Mesenchymal stem cell (in vitro differentiated cells and primary cell): ENCODE data around the gene ABCC6.
"Not testable (repeated sequence)": the region's sequence is repeated elsewhere in the genome, so short reads cannot be mapped to it uniquely, and the experiment has no call there.

Experiments used
- DNase-seq: peaks from one replicate; pipeline ENCODE4 v3.0.0-alpha.2; 2013
- H2AFZ ChIP-seq: one replicate; pipeline ENCODE4 v1.6.1; 2013; ENCODE audit warnings: low read depth, mild to moderate bottlenecking, control low read depth, inconsistent platforms, low read length, moderate library complexity
- H2AK5ac ChIP-seq: 2 replicates; pipeline ENCODE4 v1.6.1; 2013; ENCODE audit warnings: low read length, moderate library complexity, mild to moderate bottlenecking, inconsistent platforms; ENCODE audit not compliant: severe bottlenecking
- H2BK120ac ChIP-seq: one replicate; pipeline ENCODE4 v1.6.1; 2013; ENCODE audit warnings: low read depth, mild to moderate bottlenecking, inconsistent platforms, low read length, moderate library complexity
- H2BK12ac ChIP-seq, 2 experiments: one replicate each; pipeline ENCODE4 v1.6.1; 2013; ENCODE audit warnings: inconsistent platforms in 2 of 2, low read length in 2 of 2, mild to moderate bottlenecking in 2 of 2, moderate library complexity in 2 of 2, control low read depth in 1 of 2
- H2BK15ac ChIP-seq: one replicate; pipeline ENCODE4 v1.6.1; 2013; ENCODE audit warnings: mild to moderate bottlenecking, low read depth, inconsistent platforms; ENCODE audit not compliant: poor library complexity, severe bottlenecking
- H2BK5ac ChIP-seq: 2 replicates; pipeline ENCODE4 v1.6.1; 2013; ENCODE audit warnings: low read depth, mild to moderate bottlenecking, low read length, control low read depth, inconsistent platforms; ENCODE audit not compliant: poor library complexity, severe bottlenecking
- H3K14ac ChIP-seq, 2 experiments: one replicate each; pipeline ENCODE4 v1.6.1; 2013; ENCODE audit warnings: inconsistent platforms in 2 of 2, low read length in 2 of 2, control low read depth in 1 of 2, mild to moderate bottlenecking in 1 of 2, moderate library complexity in 1 of 2
- H3K18ac ChIP-seq, 2 experiments: one replicate each; pipeline ENCODE4 v1.6.1; 2013; ENCODE audit warnings: inconsistent platforms in 2 of 2, low read length in 2 of 2, control low read depth in 1 of 2, low read depth in 1 of 2, mild to moderate bottlenecking in 1 of 2
- H3K23ac ChIP-seq, 2 experiments: one replicate each; pipeline ENCODE4 v1.6.1; 2013; ENCODE audit warnings: inconsistent platforms in 2 of 2, low read length in 2 of 2, mild to moderate bottlenecking in 2 of 2, moderate library complexity in 2 of 2, control low read depth in 1 of 2
- H3K27ac ChIP-seq: 2 replicates; pipeline ENCODE4 v1.5.1; 2013; ENCODE audit warnings: mild to moderate bottlenecking, moderate library complexity, low read length, control low read depth, inconsistent platforms; ENCODE audit not compliant: poor library complexity, severe bottlenecking
- H3K27me3 ChIP-seq, 2 experiments: 2 replicates each; pipeline versions ENCODE4 v1.6.1 to v1.7.0; 2013; ENCODE audit warnings: low read length in 2 of 2, mild to moderate bottlenecking in 2 of 2, moderate library complexity in 2 of 2, control low read depth in 1 of 2, inconsistent platforms in 1 of 2; ENCODE audit not compliant: control insufficient read depth in 1 of 2, insufficient read depth in 1 of 2
- H3K36me3 ChIP-seq, 2 experiments: 2 replicates each; pipeline versions ENCODE4 v1.6.1 to v1.7.0; 2013; ENCODE audit warnings: low read length in 2 of 2, control low read depth in 1 of 2, inconsistent platforms in 1 of 2, low read depth in 1 of 2, mild to moderate bottlenecking in 1 of 2; ENCODE audit not compliant: insufficient read depth in 2 of 2, control insufficient read depth in 1 of 2
- H3K4ac ChIP-seq, 2 experiments: one replicate each; pipeline ENCODE4 v1.6.1; 2013; ENCODE audit warnings: inconsistent platforms in 2 of 2, low read length in 2 of 2, mild to moderate bottlenecking in 2 of 2, moderate library complexity in 2 of 2, control low read depth in 1 of 2, low read depth in 1 of 2
- H3K4me1 ChIP-seq: 2 replicates; pipeline ENCODE4 v1.6.1; 2013; ENCODE audit warnings: low read depth, low read length, control low read depth; ENCODE audit not compliant: control insufficient read depth, insufficient read depth
- H3K4me2 ChIP-seq: 2 replicates; pipeline ENCODE4 v1.6.1; 2013; ENCODE audit warnings: low read length, mild to moderate bottlenecking, inconsistent platforms; ENCODE audit not compliant: poor library complexity, severe bottlenecking
- H3K4me3 ChIP-seq, 2 experiments: 2 replicates each; pipeline versions ENCODE4 v1.5.1 to v1.7.0; 2013; ENCODE audit warnings: low read length in 2 of 2, mild to moderate bottlenecking in 2 of 2, control low read depth in 1 of 2, low read depth in 1 of 2; ENCODE audit not compliant: insufficient read depth in 1 of 2
- H3K79me1 ChIP-seq: replicated peaks from 2 replicates; pipeline ENCODE4 v1.6.1; 2013; ENCODE audit warnings: mild to moderate bottlenecking, control low read depth, low read length, inconsistent platforms; ENCODE audit not compliant: poor library complexity, severe bottlenecking
- H3K9ac ChIP-seq: 2 replicates; pipeline ENCODE4 v1.7.0; 2013; ENCODE audit warnings: mild to moderate bottlenecking, low read length, moderate library complexity
- H3K9me3 ChIP-seq: 2 replicates; pipeline ENCODE4 v1.7.0; 2013; ENCODE audit warnings: mild to moderate bottlenecking, low read length; ENCODE audit not compliant: control insufficient read depth
- H4K8ac ChIP-seq: one replicate; pipeline ENCODE4 v1.6.1; 2013; ENCODE audit warnings: inconsistent platforms, mild to moderate bottlenecking, low read length, moderate library complexity
- H4K91ac ChIP-seq: one replicate; pipeline ENCODE4 v1.6.1; 2013; ENCODE audit warnings: mild to moderate bottlenecking, low read length, inconsistent platforms
- WGBS: methylation state at CpG from one replicate; pipeline ENCODE4 v1.1.7; 2013; ENCODE audit warnings: mixed read lengths; 5-methylcytosine and 5-hydroxymethylcytosine counted together

The ABCC6 gene

DNA sequence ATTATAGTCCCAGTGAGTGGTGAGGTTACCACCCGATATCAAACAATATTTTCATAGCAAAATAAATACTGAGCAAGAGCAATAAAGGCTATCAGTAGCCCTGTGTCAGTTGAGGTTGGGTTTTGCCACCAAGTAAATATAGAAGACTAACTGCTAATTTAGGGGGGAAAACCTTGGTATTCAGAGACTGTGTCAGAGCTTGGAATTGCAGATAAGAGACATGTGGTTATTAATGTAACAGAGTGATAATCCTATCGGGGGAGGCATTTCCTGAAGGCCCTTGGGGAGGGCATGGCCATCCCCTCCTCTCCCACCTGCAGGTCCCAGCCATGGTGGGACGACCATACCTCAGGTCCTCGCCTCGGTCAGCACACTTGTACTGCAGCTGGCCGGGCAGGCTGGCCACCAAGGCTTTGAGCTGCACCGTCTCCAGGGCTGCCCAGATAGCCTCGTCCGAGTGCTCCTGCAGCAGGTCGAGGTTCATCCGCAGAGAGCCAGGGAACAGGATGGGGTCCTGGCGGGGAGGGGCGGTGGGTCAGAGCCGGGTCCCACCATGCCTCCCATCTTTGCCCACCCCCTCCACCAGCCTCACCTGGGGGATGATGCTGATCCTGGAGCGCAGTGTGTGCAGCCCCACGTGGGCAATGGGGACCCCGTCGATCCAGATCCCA is 68.9 kb downstream of the ABCC6 start:
- no peak overlapping the region for H2AFZ ChIP-seq
- no peak for DNase-seq
- no peak overlapping the region for H2BK15ac ChIP-seq
- no peaks in the 10 kb centered on the region for H3K79me1 ChIP-seq
- peaks cover 0 to 14% of the 10 kb centered on the region in 2 experiments for H3K36me3 ChIP-seq
- H2BK12ac ChIP-seq = no peak overlapping the region
- H2BK5ac ChIP-seq = no peak overlapping the region
- H4K8ac ChIP-seq = no peak overlapping the region
- no peak overlapping the region for H3K4me2 ChIP-seq
- peaks cover 15% of the 10 kb centered on the region for H3K9me3 ChIP-seq
- H3K23ac ChIP-seq = no peak overlapping the region
- H3K27me3 ChIP-seq = peaks cover 7% of the 10 kb centered on the region in 2 experiments
- 88% methylated on average over 17 of the region's 18 CpGs for WGBS
- H3K14ac ChIP-seq = no peak overlapping the region
- H3K4me1 ChIP-seq = peaks cover 12% of the 10 kb centered on the region
- H3K4ac ChIP-seq = no peak overlapping the region
- H3K18ac ChIP-seq = no peak overlapping the region
- no peak overlapping the region for H4K91ac ChIP-seq
- no peak overlapping the region for H3K27ac ChIP-seq
- no peak overlapping the region for H2AK5ac ChIP-seq
- H3K9ac ChIP-seq = no peak overlapping the region
- no peak overlapping the region for H2BK120ac ChIP-seq
- H3K4me3 ChIP-seq = no peak overlapping the region

DNA sequence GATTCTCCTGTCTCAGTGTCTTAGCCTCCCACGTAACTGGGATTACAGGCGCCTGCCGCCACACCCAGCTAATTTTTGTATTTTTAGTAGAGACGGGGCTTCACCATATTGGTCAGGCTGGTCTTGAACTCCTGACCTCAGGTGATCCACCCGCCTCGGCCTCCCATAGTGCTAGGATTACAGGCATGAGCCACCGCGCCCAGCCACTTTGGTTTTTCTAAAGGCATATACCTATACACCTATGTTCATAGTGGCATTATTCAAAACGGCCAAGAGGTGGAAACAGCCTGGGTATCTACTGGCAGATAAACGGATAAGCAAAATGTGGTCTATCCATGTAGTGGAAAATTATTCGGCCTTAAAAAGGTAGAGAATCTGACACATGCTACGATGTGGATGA is 70.3 kb downstream of the ABCC6 start:
- not testable (repeated sequence) for H2BK120ac ChIP-seq, H3K4me2 ChIP-seq, H3K9me3 ChIP-seq, DNase-seq, H2BK12ac ChIP-seq, H4K91ac ChIP-seq, H3K4me3 ChIP-seq, H3K9ac ChIP-seq, H2AFZ ChIP-seq, H2BK5ac ChIP-seq, H3K23ac ChIP-seq, H3K27me3 ChIP-seq, H3K14ac ChIP-seq, H3K4ac ChIP-seq, H3K27ac ChIP-seq, H3K79me1 ChIP-seq, H3K18ac ChIP-seq, H4K8ac ChIP-seq, H2BK15ac ChIP-seq, H2AK5ac ChIP-seq
- 95% methylated on average over 12 of the region's 12 CpGs for WGBS
- Histone ChIP-seq H3K4me1 (peaks cover 19% of the 10 kb centered on the region), H3K36me3 (peaks cover 0 to 12% of the 10 kb centered on the region in 2 experiments)

DNA sequence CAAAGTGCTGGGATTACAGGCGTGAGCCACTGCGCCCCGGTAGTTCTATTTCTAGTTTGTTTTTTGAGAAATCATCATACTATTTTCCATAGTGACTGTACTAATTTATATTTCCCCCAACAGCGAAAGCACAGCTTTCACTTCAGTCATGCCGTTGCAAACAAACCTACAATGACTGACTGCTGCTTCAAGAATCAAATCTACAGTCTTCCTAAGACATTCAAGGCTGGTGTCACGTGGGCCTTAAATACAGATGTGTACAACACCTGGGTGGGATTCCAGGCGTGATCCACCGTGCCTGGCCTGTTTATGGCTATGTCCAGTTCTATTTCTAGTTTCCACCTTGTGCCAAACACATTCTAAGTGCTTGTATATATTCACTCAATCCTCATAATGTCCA is 72.0 kb downstream of the ABCC6 start:
- peaks cover 14 to 16% of the 10 kb centered on the region in 2 experiments for H3K36me3 ChIP-seq
- no peak overlapping the region for H4K91ac ChIP-seq
- H3K27ac ChIP-seq = no peak overlapping the region
- no peak overlapping the region for H2AFZ ChIP-seq
- H3K79me1 ChIP-seq = no peaks in the 10 kb centered on the region
- no peak overlapping the region for H2BK5ac ChIP-seq
- H2AK5ac ChIP-seq = no peak overlapping the region
- no peaks in the 10 kb centered on the region for H3K9me3 ChIP-seq
- H4K8ac ChIP-seq = no peak overlapping the region
- no peak overlapping the region for H3K4me3 ChIP-seq
- H2BK15ac ChIP-seq = no peak overlapping the region
- H2BK120ac ChIP-seq = no peak overlapping the region
- no peak overlapping the region for H3K4ac ChIP-seq
- H2BK12ac ChIP-seq = no peak overlapping the region
- peaks cover 26% of the 10 kb centered on the region for H3K4me1 ChIP-seq
- H3K18ac ChIP-seq = no peak overlapping the region
- DNase-seq = no peak
- no peak overlapping the region for H3K14ac ChIP-seq
- H3K27me3 ChIP-seq = peaks cover 6 to 7% of the 10 kb centered on the region in 2 experiments
- H3K23ac ChIP-seq = no peak overlapping the region
- H3K9ac ChIP-seq = no peak overlapping the region
- no peak overlapping the region for H3K4me2 ChIP-seq
- WGBS = 95% methylated on average over 7 of the region's 8 CpGs

DNA sequence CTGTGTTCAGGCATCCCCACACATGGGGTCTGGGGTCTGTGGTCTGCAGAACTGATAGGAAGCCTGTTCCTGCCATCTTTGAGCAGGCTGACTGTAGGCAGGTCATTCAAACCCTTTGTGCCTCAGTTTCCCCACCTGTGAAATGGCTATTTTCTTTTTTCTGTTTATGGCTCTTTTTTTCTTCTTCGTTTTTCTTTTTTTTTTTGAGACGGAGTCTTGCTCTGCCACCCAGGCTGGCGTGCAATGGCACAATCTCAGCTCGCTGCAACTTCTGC is 72.5 kb downstream of the ABCC6 start:
- H3K4me1 ChIP-seq = peaks cover 27% of the 10 kb centered on the region
- no peak overlapping the region for H3K14ac ChIP-seq
- H3K36me3 ChIP-seq = peaks cover 18 to 20% of the 10 kb centered on the region in 2 experiments
- H4K91ac ChIP-seq = no peak overlapping the region
- no peak overlapping the region for H2BK12ac ChIP-seq
- no peak overlapping the region for H3K9ac ChIP-seq
- WGBS = 91% methylated on average over 4 of the region's 4 CpGs
- H3K4me2 ChIP-seq = no peak overlapping the region
- no peak overlapping the region for H3K4ac ChIP-seq
- peaks cover 4 to 7% of the 10 kb centered on the region in 2 experiments for H3K27me3 ChIP-seq
- no peak for DNase-seq
- no peak overlapping the region for H2BK15ac ChIP-seq
- H2AFZ ChIP-seq = no peak overlapping the region
- H3K27ac ChIP-seq = no peak overlapping the region
- no peak overlapping the region for H2BK5ac ChIP-seq
- H2BK120ac ChIP-seq = no peak overlapping the region
- H3K4me3 ChIP-seq = no peak overlapping the region
- no peaks in the 10 kb centered on the region for H3K9me3 ChIP-seq
- H3K79me1 ChIP-seq = no peaks in the 10 kb centered on the region
- H3K23ac ChIP-seq = no peak overlapping the region
- H4K8ac ChIP-seq = no peak overlapping the region
- H2AK5ac ChIP-seq = no peak overlapping the region
- H3K18ac ChIP-seq = no peak overlapping the region
